ENCODE measurements around the gene COL23A1.

DNA sequence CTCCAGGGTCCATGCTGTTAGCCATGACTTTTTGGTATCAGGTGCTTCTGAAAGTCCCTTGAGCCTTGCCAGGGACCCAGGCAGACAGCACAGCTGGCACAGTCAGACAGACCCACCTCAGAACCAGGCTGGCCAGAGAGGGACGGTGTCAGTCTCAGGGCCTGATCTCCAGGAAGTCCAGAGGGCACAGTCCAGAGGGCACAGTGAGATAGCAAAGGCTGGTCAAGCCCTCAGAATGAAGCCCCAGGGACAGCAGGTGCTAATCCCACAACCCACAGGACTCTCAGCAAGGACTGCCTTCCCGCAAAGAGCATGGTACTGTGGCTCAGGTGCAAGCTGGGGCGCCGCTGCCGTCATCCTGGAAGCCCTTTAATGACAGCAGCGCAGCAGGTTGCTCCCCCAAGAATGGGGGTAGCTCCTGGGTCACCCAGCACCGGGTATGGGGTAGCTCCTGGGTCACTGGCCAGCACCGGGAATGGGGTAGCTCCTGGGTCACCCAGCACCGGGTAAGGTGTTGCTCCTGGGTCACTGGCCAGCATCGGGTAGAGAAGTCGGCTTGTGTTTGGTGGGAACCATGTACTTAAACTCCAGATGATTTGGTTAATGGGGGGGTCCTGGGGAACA is 252.0 kb downstream of the COL23A1 start:
- TF ChIP-seq, protein P1, sequence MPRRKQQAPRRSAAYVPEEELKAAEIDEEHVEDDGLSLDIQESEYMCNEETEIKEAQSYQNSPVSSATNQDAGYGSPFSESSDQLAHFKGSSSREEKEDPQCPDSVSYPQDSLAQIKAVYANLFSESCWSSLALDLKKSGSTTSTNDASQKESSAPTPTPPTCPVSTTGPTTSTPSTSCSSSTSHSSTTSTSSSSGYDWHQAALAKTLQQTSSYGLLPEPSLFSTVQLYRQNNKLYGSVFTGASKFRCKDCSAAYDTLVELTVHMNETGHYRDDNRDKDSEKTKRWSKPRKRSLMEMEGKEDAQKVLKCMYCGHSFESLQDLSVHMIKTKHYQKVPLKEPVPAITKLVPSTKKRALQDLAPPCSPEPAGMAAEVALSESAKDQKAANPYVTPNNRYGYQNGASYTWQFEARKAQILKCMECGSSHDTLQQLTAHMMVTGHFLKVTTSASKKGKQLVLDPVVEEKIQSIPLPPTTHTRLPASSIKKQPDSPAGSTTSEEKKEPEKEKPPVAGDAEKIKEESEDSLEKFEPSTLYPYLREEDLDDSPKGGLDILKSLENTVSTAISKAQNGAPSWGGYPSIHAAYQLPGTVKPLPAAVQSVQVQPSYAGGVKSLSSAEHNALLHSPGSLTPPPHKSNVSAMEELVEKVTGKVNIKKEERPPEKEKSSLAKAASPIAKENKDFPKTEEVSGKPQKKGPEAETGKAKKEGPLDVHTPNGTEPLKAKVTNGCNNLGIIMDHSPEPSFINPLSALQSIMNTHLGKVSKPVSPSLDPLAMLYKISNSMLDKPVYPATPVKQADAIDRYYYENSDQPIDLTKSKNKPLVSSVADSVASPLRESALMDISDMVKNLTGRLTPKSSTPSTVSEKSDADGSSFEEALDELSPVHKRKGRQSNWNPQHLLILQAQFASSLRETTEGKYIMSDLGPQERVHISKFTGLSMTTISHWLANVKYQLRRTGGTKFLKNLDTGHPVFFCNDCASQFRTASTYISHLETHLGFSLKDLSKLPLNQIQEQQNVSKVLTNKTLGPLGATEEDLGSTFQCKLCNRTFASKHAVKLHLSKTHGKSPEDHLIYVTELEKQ (tag by site-specific recombination; IDR thresholded peaks at IDR 0.05; ENCODE audit: borderline replicate concordance), result no peak
- TF ChIP-seq ZNF248 (tag by site-specific recombination; IDR thresholded peaks at IDR 0.05), result no peak
- TF ChIP-seq, protein P2, sequence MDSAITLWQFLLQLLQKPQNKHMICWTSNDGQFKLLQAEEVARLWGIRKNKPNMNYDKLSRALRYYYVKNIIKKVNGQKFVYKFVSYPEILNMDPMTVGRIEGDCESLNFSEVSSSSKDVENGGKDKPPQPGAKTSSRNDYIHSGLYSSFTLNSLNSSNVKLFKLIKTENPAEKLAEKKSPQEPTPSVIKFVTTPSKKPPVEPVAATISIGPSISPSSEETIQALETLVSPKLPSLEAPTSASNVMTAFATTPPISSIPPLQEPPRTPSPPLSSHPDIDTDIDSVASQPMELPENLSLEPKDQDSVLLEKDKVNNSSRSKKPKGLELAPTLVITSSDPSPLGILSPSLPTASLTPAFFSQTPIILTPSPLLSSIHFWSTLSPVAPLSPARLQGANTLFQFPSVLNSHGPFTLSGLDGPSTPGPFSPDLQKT (IDR thresholded peaks at IDR 0.05; ENCODE audit: borderline replicate concordance, low read depth, low read length), result no peak
- no peak for TF ChIP-seq ZFP37 (tag by site-specific recombination; IDR thresholded peaks at IDR 0.05)
- TF ChIP-seq, protein P3, sequence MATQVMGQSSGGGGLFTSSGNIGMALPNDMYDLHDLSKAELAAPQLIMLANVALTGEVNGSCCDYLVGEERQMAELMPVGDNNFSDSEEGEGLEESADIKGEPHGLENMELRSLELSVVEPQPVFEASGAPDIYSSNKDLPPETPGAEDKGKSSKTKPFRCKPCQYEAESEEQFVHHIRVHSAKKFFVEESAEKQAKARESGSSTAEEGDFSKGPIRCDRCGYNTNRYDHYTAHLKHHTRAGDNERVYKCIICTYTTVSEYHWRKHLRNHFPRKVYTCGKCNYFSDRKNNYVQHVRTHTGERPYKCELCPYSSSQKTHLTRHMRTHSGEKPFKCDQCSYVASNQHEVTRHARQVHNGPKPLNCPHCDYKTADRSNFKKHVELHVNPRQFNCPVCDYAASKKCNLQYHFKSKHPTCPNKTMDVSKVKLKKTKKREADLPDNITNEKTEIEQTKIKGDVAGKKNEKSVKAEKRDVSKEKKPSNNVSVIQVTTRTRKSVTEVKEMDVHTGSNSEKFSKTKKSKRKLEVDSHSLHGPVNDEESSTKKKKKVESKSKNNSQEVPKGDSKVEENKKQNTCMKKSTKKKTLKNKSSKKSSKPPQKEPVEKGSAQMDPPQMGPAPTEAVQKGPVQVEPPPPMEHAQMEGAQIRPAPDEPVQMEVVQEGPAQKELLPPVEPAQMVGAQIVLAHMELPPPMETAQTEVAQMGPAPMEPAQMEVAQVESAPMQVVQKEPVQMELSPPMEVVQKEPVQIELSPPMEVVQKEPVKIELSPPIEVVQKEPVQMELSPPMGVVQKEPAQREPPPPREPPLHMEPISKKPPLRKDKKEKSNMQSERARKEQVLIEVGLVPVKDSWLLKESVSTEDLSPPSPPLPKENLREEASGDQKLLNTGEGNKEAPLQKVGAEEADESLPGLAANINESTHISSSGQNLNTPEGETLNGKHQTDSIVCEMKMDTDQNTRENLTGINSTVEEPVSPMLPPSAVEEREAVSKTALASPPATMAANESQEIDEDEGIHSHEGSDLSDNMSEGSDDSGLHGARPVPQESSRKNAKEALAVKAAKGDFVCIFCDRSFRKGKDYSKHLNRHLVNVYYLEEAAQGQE (tag by site-specific recombination; IDR thresholded peaks at IDR 0.05), result no peak
- TF ChIP-seq ZNF140 (tag by site-specific recombination; IDR thresholded peaks at IDR 0.05), result no peak
- no peak for TF ChIP-seq ZBTB7A (tag by site-specific recombination; IDR thresholded peaks at IDR 0.05; ENCODE audit: low read depth)
- no peak for TF ChIP-seq ZNF707 (tag by site-specific recombination; IDR thresholded peaks at IDR 0.05)

Measured in HEK293 (cell line).